ENCODE data around the gene TPK1.

- TF ChIP-seq CTCF (IDR thresholded peaks at IDR 0.05), result no peak
- TF ChIP-seq POLR2A (IDR thresholded peaks at IDR 0.05), result no peak
- no peak for TF ChIP-seq POLR2AphosphoS5 (IDR thresholded peaks at IDR 0.05; ENCODE audit: insufficient read depth in 1 of 2, low read depth in 1 of 2)
Observed at GRCh38 chr7:144818511-144818910, 17.3 kb downstream of the TPK1 start.

All from vagina (tissue), 2 donors.